GM18861 (cell line): ENCODE measurements around the gene P2RY8.
"Not testable (repeated sequence)": the region's sequence is repeated elsewhere in the genome, so short reads cannot be mapped to it uniquely, and the experiment has no call there.

Experiments used
- ATAC-seq: cut with Tn5 transposase; IDR thresholded peaks from one replicate; pipeline ENCODE4 v1.9.1; 2021; ENCODE audit not compliant: unreplicated experiment

Gene P2RY8

DNA sequence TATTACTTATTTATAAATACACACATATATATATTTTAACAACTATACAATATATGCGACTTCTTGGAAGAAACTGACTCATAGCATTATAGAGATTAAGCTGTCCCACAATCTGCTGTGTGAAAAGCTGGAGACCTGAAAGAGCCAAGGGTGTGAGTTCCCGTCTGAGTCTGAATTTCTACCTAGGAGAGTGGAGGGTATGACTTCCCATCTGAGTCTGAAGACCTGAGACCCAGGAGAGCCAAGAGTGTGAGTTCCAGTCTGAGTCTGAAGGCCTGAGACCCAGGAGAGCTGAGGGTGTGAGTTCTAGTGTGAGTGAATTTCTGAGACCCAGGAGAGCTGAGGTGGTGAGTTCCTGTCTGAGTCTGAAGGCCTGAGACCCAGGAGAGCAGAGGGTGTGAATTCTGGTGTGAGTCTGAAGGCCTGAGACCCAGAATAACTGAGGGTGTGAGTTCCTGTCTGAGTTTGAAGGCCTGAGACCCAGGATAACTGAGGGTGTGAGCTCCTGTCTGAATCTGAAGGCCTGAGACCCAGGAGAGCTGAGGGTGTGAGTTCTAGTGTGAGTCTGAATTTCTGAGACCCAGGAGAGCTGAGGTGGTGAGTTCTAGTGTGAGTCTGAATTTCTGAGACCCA is 8.9 kb upstream of the P2RY8 start:
- ATAC-seq: no peak

DNA sequence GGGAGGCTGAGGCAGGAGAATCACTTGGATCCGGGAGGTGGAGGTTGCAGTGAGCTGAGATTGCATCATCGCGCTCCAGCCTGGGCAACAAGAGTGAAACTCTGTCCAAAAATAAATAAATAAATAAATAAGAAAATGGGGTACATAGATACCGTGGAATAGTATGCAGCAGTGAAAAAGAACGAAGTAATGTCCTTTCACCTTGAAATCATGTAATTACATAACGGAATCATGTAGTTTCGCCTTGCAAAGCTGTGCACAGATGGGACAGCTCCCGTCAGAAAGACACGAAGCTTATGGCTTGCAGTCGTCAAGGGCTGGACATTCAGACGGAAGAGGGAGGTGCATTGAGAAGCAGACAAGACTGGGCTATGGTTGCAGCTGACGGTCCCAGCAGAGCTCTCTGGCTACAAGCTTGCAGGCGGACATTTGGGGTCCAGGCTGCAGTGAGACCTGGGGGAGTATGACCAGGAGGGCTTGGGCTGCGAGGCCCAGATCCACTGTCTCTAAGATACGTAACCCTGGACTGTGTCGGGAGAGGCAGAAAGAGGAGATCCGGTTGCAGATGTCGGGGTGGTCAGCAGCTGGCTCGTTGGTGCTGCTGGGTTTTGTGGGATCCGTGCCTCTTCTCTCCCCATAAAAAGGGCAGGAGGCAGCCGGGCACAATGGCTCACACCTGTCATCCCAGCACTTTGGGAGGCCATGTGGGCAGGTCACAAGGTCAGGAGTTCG is 6.2 kb upstream of the P2RY8 start:
- ATAC-seq: no peak

- not testable (repeated sequence) for ATAC-seq
Measured at GRCh38 chrX:1539146-1539545, 2.2 kb upstream of the P2RY8 start.

- ATAC-seq: not testable (repeated sequence)
Measured at GRCh38 chrX:1537716-1538090, 718 bp upstream of the P2RY8 start.

DNA sequence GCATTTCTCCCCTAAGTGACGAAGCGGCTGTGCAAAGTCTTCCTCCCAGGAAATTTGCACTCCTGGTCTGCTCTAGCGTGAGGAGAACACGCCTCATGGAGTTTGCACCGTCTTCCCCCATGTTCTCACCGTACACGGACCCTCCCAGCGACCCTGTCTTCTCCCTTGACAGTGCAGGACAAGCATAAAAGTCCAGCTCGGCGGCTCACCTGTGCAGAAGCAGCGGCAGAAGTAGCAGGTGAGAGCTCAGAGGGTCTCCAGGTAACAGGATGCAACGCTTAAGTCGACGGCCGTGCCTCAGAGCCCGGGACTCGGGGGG is 314 bp downstream of the P2RY8 start:
- no peak for ATAC-seq

DNA sequence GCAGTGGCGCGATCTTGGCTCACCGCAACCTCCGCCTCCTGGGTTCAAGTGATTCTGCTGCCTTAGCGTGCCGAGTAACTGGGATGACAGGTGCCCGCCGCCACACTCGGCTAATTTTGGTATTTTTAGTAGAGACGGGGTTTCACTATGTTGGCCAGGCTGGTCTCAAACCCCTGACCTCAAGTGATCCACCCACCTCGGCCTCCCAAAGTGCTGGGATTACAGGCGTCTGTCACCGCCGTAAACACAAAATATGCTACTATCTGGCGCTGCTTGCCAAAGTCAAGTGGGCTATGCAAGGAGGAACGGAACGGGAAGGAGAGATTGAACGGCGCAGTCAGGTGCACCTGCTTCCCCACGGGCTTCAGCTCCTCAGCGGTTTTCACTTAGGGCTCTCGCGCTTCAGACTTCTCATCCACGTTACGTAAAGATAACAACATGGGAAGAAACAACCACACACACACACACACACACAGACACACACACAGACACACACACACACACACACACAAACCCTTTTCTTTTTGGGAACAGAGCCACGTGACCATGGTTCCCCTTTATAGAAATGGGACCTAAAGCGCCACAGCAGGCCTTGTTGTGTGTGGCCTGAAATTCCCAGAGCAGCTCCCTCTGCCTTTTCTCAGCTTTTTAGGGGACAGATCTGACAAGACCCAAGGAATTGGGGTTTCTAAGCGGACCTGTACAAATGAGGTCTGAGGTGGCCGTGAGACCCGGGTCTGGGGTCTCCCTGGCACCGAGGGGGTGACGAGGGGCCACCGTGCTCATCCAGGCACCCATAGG is 1.5 kb downstream of the P2RY8 start:
- ATAC-seq: no peak

DNA sequence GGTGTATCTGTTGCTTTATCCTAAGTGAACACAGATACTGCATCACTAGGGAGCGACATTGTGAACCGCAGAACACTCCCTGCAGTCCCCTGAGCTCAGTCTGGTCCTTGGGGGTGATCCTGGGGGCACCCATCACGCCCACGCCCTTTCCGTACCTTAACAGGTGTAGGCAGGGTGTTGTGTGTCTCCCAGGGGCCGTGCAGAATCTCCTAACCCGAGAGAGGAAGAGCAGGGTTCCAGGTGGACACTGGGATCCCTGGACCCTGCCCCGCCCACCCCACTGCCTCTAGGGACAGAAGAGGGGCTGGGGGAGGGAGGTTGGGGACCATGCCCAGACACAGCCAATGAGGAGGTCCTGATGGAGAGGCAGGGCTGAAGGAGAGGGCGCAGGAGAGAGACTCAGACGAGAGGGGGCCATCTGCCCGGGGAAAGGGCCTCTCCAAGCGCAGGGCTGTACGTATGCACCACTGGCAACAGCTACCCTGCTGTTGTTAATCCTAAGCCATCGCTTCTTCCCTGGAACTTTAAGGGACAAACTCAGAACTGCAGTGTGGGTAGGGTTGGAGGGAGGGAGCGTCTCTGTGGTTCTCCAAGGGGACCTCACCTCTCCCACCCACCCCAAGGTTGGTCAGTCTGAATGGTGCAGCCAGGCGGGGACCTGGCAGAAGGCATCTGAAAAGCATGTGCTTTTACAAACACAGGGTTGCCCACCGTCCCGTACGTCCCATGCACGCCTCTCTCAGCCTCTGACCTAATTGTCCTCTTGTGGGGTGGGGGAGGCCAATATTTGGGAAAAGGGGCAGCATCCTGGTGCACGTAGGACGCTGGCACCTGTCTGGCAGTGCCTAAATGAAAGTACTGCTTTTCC is 2.5 kb downstream of the P2RY8 start:
- ATAC-seq: no peak

DNA sequence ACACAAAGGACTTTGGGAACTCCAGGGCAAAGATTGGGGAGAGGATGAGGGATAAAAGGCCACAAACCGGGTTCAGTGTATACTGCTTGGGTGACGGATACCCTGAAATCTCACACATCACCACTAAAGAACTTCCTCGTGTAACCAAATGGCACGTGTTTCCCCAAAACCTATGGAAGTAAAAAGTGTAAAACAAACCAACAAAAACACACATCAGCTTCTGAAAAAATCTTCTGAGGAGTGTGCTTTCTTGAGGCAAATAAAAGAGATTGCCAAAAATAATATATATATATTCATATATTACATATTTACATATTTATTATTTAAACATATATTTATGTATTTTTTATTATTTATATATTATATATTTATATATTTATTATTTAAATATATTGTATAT is 3.9 kb downstream of the P2RY8 start:
- ATAC-seq: no peak

GRCh38 chrX:1531096-1531890 is 5.7 kb downstream of the P2RY8 start:
- ATAC-seq: no peak

GRCh38 chrX:1529756-1530155 is 7.2 kb downstream of the P2RY8 start:
- no peak for ATAC-seq

GRCh38 chrX:1529328-1529727 is 7.7 kb downstream of the P2RY8 start:
- no peak for ATAC-seq

GRCh38 chrX:1528884-1529203 is 8.1 kb downstream of the P2RY8 start:
- no peak for ATAC-seq

- ATAC-seq: no peak
Measured at GRCh38 chrX:1528186-1528883, 8.7 kb downstream of the P2RY8 start.

DNA sequence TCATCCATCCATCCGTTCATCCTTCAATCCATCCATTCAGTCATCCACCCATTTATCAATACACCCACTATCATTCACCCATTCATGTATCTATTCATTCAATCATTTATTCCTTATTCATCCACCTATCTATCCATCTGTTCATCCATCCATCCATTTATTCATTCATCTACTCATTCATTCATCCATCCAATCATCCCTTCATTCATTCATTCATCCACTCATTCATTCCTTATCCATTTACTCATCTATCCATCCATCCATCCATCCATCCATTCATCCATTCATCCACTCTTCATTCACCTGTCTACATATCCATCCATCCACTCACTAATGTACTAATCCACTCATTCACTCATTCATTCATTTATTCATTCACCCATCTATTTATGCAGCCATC is 9.5 kb downstream of the P2RY8 start:
- no peak for ATAC-seq

- no peak for ATAC-seq
Measured at GRCh38 chrX:1526565-1526964, 10.4 kb downstream of the P2RY8 start.

DNA sequence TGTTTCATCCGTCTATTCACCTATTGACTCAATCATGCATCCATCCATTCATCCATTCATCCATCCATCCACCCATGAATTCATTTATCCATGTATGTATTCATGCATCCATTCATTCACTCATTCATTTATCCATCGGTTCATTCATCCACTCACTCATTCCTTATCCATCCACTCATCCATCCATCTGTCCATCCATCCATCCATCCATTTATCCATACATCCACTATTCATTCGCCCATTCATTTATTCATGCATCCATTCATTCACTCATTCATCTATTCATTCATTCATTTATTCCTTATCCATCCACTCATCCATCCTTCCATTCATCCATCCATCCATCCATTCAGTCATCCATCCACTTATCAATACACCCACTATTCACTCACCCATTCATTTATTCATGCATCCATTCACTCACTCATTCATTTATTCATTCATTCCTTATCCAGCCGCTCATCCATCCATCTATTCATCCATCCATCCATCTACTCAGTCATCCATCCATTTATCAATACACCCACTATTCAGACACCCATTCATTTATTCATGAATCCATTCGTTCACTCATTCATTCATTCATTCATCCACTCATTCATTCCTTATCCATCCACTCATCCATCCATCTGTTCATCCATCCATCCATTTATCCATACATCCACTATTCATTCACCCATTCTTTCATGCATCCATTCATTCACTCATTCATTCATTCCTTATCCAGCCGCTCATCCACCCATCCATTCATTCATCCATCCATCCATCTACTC is 11.2 kb downstream of the P2RY8 start:
- ATAC-seq: no peak

- ATAC-seq: no peak
Measured at GRCh38 chrX:1524874-1525582, 12.0 kb downstream of the P2RY8 start.

DNA sequence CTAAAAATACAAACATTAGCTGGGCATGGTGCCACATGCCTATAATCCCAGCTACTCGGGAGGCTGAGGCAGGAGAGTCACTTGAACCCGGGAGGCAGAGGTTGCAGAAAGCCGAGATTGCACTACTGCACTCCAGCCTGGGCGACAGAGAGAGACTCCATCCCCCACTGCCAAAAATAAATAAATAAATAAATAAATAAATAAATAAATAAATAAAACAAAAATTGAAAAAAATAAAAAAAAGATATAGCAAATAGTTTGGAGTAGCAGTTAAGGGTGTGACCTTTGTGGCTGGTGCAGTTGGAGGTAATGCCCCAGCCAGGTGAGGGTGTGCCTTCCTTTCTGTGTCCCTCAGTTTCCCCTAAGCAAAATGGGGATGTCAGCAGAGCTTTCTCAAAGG is 14.1 kb downstream of the P2RY8 start:
- ATAC-seq: not testable (repeated sequence)
